Stimulated activated CD8-positive, alpha-beta memory T cell treated with anti-CD3 and anti-CD28 coated beads, Interleukin-12 subunit alpha, Interleukin-12 subunit beta, amount 100 ng/mL, for 1 hour (primary cell): Measurements from ENCODE around the gene SLC9A4.

Source experiments
- DNase-seq: peaks from one replicate; pipeline ENCODE4 v3.0.0-alpha.2; 2020; ENCODE audit warnings: low read depth

The SLC9A4 gene

GRCh38 chr2:102473020-102473419 is at the start of gene SLC9A4:
TSS of gene SLC9A4 (plus strand) at chr2:102473226. CDS start at chr2:102473760, 534 bp downstream.
- DNase-seq, result peak; percentile 23

- no peak for DNase-seq
These were observed 49.7 kb upstream of the SLC9A4 start for GRCh38 chr2:102423368-102423767.

GRCh38 chr2:102424754-102425153 is 48.3 kb upstream of the SLC9A4 start:
- DNase-seq, result no peak

GRCh38 chr2:102425441-102426132 is 47.4 kb upstream of the SLC9A4 start:
- DNase-seq, result no peak

GRCh38 chr2:102427249-102427648 is 45.8 kb upstream of the SLC9A4 start:
- no peak for DNase-seq

GRCh38 chr2:102428573-102428972 is 44.5 kb upstream of the SLC9A4 start:
- no peak for DNase-seq

GRCh38 chr2:102432386-102432785 is 40.6 kb upstream of the SLC9A4 start:
- no peak for DNase-seq

GRCh38 chr2:102433973-102434654 is 38.9 kb upstream of the SLC9A4 start:
- no peak for DNase-seq

GRCh38 chr2:102434655-102435381 is 38.2 kb upstream of the SLC9A4 start:
- no peak for DNase-seq

- DNase-seq, result no peak
These were observed 37.3 kb upstream of the SLC9A4 start for GRCh38 chr2:102435741-102436140.

GRCh38 chr2:102436323-102436722 is 36.7 kb upstream of the SLC9A4 start:
- no peak for DNase-seq

GRCh38 chr2:102437122-102437521 is 35.9 kb upstream of the SLC9A4 start:
- no peak for DNase-seq

- DNase-seq, result no peak
These were observed 34.9 kb upstream of the SLC9A4 start for GRCh38 chr2:102438111-102438510.

- DNase-seq, result no peak
These were observed 34.4 kb upstream of the SLC9A4 start for GRCh38 chr2:102438578-102438977.

GRCh38 chr2:102439065-102439695 is 33.8 kb upstream of the SLC9A4 start:
- DNase-seq, result no peak

- peak; percentile 20 for DNase-seq
These were observed 29.8 kb upstream of the SLC9A4 start for GRCh38 chr2:102442967-102443828.

- no peak for DNase-seq
These were observed 28.8 kb upstream of the SLC9A4 start for GRCh38 chr2:102444233-102444632.

- no peak for DNase-seq
These were observed 26.1 kb upstream of the SLC9A4 start for GRCh38 chr2:102446936-102447335.

GRCh38 chr2:102449370-102449974 is 23.6 kb upstream of the SLC9A4 start:
- DNase-seq, result peak; percentile 47

- DNase-seq, result no peak
These were observed 21.1 kb upstream of the SLC9A4 start for GRCh38 chr2:102451968-102452367.

- no peak for DNase-seq
These were observed 19.5 kb upstream of the SLC9A4 start for GRCh38 chr2:102453501-102453900.
